Stimulated activated CD8-positive, alpha-beta memory T cell treated with anti-CD3 and anti-CD28 coated beads, Interleukin-12 subunit alpha, Interleukin-12 subunit beta, amount 100 ng/mL, for 24 hours (primary cell): Measurements from ENCODE around the gene TCF4.

ENCODE experiments used
- DNase-seq: peaks from one replicate; pipeline ENCODE4 v3.0.0-alpha.2; 2020; ENCODE audit errors: extremely low read depth

Gene TCF4

GRCh38 chr18:55585920-55586561 is 2.0 kb downstream of the TCF4 start:
- no peak for DNase-seq

GRCh38 chr18:55585065-55585919 is 2.7 kb downstream of the TCF4 start:
- no peak for DNase-seq

GRCh38 chr18:55584201-55584600 is 3.8 kb downstream of the TCF4 start:
- no peak for DNase-seq

- no peak for DNase-seq
Measured at GRCh38 chr18:55582325-55582724, 5.7 kb downstream of the TCF4 start.

- DNase-seq, result no peak
Measured at GRCh38 chr18:55579501-55580270, 8.3 kb downstream of the TCF4 start.

GRCh38 chr18:55577812-55578539 is 10.0 kb downstream of the TCF4 start:
- no peak for DNase-seq

GRCh38 chr18:55576001-55576400 is 12.0 kb downstream of the TCF4 start:
- DNase-seq, result no peak

- no peak for DNase-seq
Measured at GRCh38 chr18:55575066-55575465, 12.9 kb downstream of the TCF4 start.

- no peak for DNase-seq
Measured at GRCh38 chr18:55573386-55573785, 14.6 kb downstream of the TCF4 start.

- no peak for DNase-seq
Measured at GRCh38 chr18:55570966-55571365, 17.0 kb downstream of the TCF4 start.

- DNase-seq, result no peak
Measured at GRCh38 chr18:55566456-55566935, 21.5 kb downstream of the TCF4 start.

- no peak for DNase-seq
Measured at GRCh38 chr18:55559739-55560138, 28.3 kb downstream of the TCF4 start.

GRCh38 chr18:55557211-55557610 is 30.8 kb downstream of the TCF4 start:
- DNase-seq, result no peak

- no peak for DNase-seq
Measured at GRCh38 chr18:55555395-55556027, 32.5 kb downstream of the TCF4 start.

GRCh38 chr18:55552526-55553189 is 35.3 kb downstream of the TCF4 start:
- DNase-seq, result no peak

GRCh38 chr18:55551227-55551626 is 36.8 kb downstream of the TCF4 start:
- DNase-seq, result no peak

- DNase-seq, result no peak
Measured at GRCh38 chr18:55550471-55550870, 37.5 kb downstream of the TCF4 start.

GRCh38 chr18:55549474-55550104 is 38.4 kb downstream of the TCF4 start:
- DNase-seq, result no peak

- no peak for DNase-seq
Measured at GRCh38 chr18:55547705-55548056, 40.3 kb downstream of the TCF4 start.
